Loucy (cell line): Measurements from ENCODE around the gene PURA.

ENCODE experiments used
- EZH2phosphoT487 ChIP-seq: fragments of 200-600 bp; IDR thresholded peaks from 2 replicates; pipeline ENCODE4 v1.6.1; 2018; ENCODE audit warnings: antibody characterized with exemption, mild to moderate bottlenecking, moderate library complexity, borderline replicate concordance
- TF ChIP-seq, protein P1 (sequence below): fragments of 200-600 bp; sonication (generic); conservative IDR thresholded peaks from 2 replicates; pipeline ENCODE4 v1.5.1; 2014; ENCODE audit warnings: mild to moderate bottlenecking, antibody characterized with exemption, low read length

DNA sequence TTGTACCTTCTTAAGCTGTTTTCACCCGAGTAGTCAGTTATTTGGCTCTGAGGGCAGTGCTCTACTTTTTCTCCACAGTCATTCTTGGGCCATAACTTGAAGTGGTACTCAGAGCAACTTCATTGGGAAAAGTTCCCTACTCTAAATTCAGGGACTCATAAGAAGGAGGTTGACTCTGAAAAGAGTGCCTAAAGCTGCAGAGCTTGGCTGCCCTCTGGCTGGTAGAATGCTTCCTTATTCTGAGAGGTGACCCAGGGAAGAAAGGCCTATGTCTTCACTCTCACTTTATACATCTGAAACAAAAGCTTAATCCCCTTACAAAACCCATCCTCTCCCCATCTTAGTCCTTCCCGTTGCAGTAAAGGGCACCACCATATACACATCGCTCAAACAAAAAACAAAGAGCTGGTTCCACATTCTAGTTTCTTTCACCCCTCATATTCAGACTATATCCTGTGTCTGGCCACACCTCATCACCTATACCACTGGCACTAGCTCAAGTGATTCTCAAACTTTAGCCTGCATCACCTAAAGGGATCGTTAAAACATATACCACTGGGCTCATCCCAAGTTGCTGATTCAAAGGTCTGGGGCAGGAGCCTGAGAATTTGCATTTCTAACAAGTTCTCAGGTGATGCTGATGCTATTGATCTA, 19.7 kb downstream of the PURA start:
- TF ChIP-seq, protein P1, sequence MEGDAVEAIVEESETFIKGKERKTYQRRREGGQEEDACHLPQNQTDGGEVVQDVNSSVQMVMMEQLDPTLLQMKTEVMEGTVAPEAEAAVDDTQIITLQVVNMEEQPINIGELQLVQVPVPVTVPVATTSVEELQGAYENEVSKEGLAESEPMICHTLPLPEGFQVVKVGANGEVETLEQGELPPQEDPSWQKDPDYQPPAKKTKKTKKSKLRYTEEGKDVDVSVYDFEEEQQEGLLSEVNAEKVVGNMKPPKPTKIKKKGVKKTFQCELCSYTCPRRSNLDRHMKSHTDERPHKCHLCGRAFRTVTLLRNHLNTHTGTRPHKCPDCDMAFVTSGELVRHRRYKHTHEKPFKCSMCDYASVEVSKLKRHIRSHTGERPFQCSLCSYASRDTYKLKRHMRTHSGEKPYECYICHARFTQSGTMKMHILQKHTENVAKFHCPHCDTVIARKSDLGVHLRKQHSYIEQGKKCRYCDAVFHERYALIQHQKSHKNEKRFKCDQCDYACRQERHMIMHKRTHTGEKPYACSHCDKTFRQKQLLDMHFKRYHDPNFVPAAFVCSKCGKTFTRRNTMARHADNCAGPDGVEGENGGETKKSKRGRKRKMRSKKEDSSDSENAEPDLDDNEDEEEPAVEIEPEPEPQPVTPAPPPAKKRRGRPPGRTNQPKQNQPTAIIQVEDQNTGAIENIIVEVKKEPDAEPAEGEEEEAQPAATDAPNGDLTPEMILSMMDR, result no peak
- no peak for TF ChIP-seq EZH2phosphoT487
